ENCODE data around the gene OR6V1.
"Not testable (repeated sequence)": the region's sequence is repeated elsewhere in the genome, so short reads cannot be mapped to it uniquely, and the experiment has no call there.

DNA sequence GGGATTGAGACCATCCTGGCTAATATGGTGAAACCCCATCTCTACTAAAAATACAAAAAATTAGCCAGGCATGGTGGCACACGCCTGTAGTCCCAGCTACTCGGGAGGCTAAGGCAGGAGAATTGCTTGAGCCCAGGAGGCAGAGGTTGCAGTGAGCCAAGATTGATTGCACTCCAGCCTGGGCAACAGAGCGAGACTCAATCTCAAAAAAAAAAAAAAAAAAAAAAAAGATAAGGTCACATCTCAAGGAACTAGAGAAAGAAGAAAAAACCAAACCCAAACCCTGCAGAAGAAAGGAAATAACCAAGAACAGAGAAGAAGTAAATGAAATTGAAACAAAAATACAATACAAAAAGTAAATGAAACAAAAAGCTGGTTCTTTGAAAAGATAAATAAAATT, 33.5 kb downstream of the OR6V1 start:
- TF ChIP-seq, protein P1, sequence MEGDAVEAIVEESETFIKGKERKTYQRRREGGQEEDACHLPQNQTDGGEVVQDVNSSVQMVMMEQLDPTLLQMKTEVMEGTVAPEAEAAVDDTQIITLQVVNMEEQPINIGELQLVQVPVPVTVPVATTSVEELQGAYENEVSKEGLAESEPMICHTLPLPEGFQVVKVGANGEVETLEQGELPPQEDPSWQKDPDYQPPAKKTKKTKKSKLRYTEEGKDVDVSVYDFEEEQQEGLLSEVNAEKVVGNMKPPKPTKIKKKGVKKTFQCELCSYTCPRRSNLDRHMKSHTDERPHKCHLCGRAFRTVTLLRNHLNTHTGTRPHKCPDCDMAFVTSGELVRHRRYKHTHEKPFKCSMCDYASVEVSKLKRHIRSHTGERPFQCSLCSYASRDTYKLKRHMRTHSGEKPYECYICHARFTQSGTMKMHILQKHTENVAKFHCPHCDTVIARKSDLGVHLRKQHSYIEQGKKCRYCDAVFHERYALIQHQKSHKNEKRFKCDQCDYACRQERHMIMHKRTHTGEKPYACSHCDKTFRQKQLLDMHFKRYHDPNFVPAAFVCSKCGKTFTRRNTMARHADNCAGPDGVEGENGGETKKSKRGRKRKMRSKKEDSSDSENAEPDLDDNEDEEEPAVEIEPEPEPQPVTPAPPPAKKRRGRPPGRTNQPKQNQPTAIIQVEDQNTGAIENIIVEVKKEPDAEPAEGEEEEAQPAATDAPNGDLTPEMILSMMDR (optimal IDR thresholded peaks at IDR 0.05 in 1 of 3, IDR thresholded peaks at IDR 0.05 in 1 of 3, conservative IDR thresholded peaks at IDR 0.05 in 1 of 3; ENCODE audit: extremely low read depth in 1 of 3, insufficient read depth in 2 of 3, low read length in 3 of 3): not testable (repeated sequence)
- TF ChIP-seq EZH2 (IDR thresholded peaks at IDR 0.05; ENCODE audit: low read length): not testable (repeated sequence)

All from keratinocyte (primary cell).